Measurements from ENCODE around the gene PRDX5. TPM values are rescaled to one million over a fixed set of nuclear protein-coding genes. Genes with fewer than 3 reads are reported as not detected.

Gene PRDX5
- total RNA-seq, 1 experiment from 2014 or later = 267 TPM

DNA sequence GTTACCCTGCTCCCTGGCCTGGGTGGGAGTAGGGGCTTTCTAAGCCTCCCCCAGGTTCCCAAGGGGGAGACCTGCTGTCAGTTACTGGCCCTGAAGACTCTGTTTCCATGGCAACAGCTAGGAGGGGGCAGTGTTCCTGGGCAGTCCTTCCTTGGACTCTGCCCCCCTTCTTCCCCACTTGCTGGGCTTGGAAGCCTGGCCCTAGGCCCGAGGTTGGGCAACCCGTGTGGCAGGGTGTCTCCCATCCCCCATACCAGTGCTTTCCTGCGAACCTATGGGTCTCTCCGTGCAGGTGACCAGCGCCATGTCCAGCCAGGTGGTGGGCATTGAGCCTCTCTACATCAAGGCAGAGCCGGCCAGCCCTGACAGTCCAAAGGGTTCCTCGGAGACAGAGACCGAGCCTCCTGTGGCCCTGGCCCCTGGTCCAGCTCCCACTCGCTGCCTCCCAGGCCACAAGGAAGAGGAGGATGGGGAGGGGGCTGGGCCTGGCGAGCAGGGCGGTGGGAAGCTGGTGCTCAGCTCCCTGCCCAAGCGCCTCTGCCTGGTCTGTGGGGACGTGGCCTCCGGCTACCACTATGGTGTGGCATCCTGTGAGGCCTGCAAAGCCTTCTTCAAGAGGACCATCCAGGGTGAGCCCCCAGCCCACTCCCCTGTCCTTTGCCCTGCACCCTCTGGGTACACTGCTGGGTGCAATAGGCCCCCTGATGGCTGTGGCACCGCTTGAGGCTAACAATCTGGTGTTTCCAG is 10.9 kb upstream of the PRDX5 start:
- H3K27ac ChIP-seq (ENCODE audit: low read depth, low read length) = peak overlapping the region; percentile 96
- ChIA-PET CTCF (interaction anchor here (0.6 to 1.6 kb wide), 3 partner anchors 11 to 25 kb away, joined by 3 to 5 read pairs (median 3); partner anchors contain the start of genes PRDX5 and TRMT112), RAD21 (ENCODE audit: low non-redundant PET in 1 of 2, low total read pairs in 2 of 2, uncharacterized antibody in 2 of 2, unreplicated experiment in 2 of 2) (interaction anchor here in 1 of 2 experiments (0.9 kb wide), 1 partner anchor 48 kb away, joined by 4 read pairs; no protein-coding TSS in a partner anchor), POLR2A (interaction anchor here (0.7 to 5.5 kb wide), 3 partner anchors 11 to 66 kb away, joined by 3 to 30 read pairs (median 4); partner anchors contain the start of genes PRDX5 and TRMT112)
- peaks cover 37% of the 10 kb centered on the region for H3K79me2 ChIP-seq (ENCODE audit: insufficient read depth, low read length)
- BruUV-seq (replicated peaks) = no TSS peak
- peaks cover 12 to 37% of the 10 kb centered on the region in 2 experiments; a peak in 3 of 4 replicates for H3K4me1 ChIP-seq (ENCODE audit: control insufficient read depth in 1 of 2, insufficient read depth in 2 of 2, low read length in 2 of 2)
- no peaks in the 10 kb centered on the region for H3K9me3 ChIP-seq (ENCODE audit: control insufficient read depth in 1 of 2, insufficient read depth in 1 of 2, low read depth in 1 of 2, low read length in 2 of 2)
- peak overlapping the region; percentile 92 for H3K9ac ChIP-seq (ENCODE audit: low read length)
- ATAC-seq (no peak), DNase-seq (ENCODE audit: low read depth, low spot score) (no peak)
- H3K9me2 ChIP-seq (ENCODE audit: insufficient read depth) = no peaks in the 10 kb centered on the region
- H3K4me3 ChIP-seq (replicated peaks in 1 of 2; ENCODE audit: low read depth in 1 of 2, low read length in 2 of 2) = peak overlapping the region; percentile 67 to 81
- no peaks in the 10 kb centered on the region for H4K20me1 ChIP-seq (ENCODE audit: insufficient read depth)
- TF ChIP-seq, protein P1, sequence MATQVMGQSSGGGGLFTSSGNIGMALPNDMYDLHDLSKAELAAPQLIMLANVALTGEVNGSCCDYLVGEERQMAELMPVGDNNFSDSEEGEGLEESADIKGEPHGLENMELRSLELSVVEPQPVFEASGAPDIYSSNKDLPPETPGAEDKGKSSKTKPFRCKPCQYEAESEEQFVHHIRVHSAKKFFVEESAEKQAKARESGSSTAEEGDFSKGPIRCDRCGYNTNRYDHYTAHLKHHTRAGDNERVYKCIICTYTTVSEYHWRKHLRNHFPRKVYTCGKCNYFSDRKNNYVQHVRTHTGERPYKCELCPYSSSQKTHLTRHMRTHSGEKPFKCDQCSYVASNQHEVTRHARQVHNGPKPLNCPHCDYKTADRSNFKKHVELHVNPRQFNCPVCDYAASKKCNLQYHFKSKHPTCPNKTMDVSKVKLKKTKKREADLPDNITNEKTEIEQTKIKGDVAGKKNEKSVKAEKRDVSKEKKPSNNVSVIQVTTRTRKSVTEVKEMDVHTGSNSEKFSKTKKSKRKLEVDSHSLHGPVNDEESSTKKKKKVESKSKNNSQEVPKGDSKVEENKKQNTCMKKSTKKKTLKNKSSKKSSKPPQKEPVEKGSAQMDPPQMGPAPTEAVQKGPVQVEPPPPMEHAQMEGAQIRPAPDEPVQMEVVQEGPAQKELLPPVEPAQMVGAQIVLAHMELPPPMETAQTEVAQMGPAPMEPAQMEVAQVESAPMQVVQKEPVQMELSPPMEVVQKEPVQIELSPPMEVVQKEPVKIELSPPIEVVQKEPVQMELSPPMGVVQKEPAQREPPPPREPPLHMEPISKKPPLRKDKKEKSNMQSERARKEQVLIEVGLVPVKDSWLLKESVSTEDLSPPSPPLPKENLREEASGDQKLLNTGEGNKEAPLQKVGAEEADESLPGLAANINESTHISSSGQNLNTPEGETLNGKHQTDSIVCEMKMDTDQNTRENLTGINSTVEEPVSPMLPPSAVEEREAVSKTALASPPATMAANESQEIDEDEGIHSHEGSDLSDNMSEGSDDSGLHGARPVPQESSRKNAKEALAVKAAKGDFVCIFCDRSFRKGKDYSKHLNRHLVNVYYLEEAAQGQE (IDR thresholded peaks at IDR 0.05; ENCODE audit: low read depth) = no peak
- TF ChIP-seq SP1 (IDR thresholded peaks at IDR 0.05; ENCODE audit: low read depth) (no peak), CEBPB (IDR thresholded peaks at IDR 0.05; ENCODE audit: low read depth) (no peak), ZNF274 (IDR thresholded peaks at IDR 0.05; ENCODE audit: low read depth, low read length) (no peak), ZFX (IDR thresholded peaks at IDR 0.05) (no peak), POLR2AphosphoS5 (IDR thresholded peaks at IDR 0.05; ENCODE audit: low read depth, low read length) (no peak), RAD21 (IDR thresholded peaks at IDR 0.05; ENCODE audit: low read depth) (no peak), YY1 (IDR thresholded peaks at IDR 0.05; ENCODE audit: extremely low read depth, insufficient replicate concordance, low read depth, low read length) (no peak), EZH2 (IDR thresholded peaks at IDR 0.05) (no peak), JUND (IDR thresholded peaks at IDR 0.05) (no peak), EGR1 (IDR thresholded peaks at IDR 0.05; ENCODE audit: low read depth) (no peak), ELF1 (IDR thresholded peaks at IDR 0.05; ENCODE audit: borderline replicate concordance, low read depth) (no peak), FOSL1 (IDR thresholded peaks at IDR 0.05; ENCODE audit: low read depth) (no peak), CBX3 (IDR thresholded peaks at IDR 0.05; ENCODE audit: low read depth) (no peak)
- TF ChIP-seq, protein P2, sequence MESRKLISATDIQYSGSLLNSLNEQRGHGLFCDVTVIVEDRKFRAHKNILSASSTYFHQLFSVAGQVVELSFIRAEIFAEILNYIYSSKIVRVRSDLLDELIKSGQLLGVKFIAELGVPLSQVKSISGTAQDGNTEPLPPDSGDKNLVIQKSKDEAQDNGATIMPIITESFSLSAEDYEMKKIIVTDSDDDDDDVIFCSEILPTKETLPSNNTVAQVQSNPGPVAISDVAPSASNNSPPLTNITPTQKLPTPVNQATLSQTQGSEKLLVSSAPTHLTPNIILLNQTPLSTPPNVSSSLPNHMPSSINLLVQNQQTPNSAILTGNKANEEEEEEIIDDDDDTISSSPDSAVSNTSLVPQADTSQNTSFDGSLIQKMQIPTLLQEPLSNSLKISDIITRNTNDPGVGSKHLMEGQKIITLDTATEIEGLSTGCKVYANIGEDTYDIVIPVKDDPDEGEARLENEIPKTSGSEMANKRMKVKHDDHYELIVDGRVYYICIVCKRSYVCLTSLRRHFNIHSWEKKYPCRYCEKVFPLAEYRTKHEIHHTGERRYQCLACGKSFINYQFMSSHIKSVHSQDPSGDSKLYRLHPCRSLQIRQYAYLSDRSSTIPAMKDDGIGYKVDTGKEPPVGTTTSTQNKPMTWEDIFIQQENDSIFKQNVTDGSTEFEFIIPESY (IDR thresholded peaks at IDR 0.05; ENCODE audit: extremely low read depth, insufficient replicate concordance, low read length) = no peak
- TF ChIP-seq, protein P3, sequence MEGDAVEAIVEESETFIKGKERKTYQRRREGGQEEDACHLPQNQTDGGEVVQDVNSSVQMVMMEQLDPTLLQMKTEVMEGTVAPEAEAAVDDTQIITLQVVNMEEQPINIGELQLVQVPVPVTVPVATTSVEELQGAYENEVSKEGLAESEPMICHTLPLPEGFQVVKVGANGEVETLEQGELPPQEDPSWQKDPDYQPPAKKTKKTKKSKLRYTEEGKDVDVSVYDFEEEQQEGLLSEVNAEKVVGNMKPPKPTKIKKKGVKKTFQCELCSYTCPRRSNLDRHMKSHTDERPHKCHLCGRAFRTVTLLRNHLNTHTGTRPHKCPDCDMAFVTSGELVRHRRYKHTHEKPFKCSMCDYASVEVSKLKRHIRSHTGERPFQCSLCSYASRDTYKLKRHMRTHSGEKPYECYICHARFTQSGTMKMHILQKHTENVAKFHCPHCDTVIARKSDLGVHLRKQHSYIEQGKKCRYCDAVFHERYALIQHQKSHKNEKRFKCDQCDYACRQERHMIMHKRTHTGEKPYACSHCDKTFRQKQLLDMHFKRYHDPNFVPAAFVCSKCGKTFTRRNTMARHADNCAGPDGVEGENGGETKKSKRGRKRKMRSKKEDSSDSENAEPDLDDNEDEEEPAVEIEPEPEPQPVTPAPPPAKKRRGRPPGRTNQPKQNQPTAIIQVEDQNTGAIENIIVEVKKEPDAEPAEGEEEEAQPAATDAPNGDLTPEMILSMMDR (IDR thresholded peaks at IDR 0.05 in 2 of 3, conservative IDR thresholded peaks at IDR 0.05 in 1 of 3; ENCODE audit: borderline replicate concordance in 1 of 3, insufficient read depth in 1 of 3, low read depth in 2 of 3, low read length in 2 of 3) = no peak
- TF ChIP-seq, protein P4, sequence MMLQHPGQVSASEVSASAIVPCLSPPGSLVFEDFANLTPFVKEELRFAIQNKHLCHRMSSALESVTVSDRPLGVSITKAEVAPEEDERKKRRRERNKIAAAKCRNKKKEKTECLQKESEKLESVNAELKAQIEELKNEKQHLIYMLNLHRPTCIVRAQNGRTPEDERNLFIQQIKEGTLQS (IDR thresholded peaks at IDR 0.05) = no peak
- no peak overlapping the region for H2AFZ ChIP-seq (ENCODE audit: low read depth, low read length, poor library complexity, severe bottlenecking)
- H3K36me3 ChIP-seq (ENCODE audit: control insufficient read depth in 1 of 2, insufficient read depth in 2 of 2, low read length in 2 of 2) = peaks cover 0 to 8% of the 10 kb centered on the region in 2 experiments; a peak in 1 of 4 replicates
- H3K27me3 ChIP-seq (ENCODE audit: insufficient read depth, low read length) = no peaks in the 10 kb centered on the region
- peak overlapping the region; percentile 98 for H3K4me2 ChIP-seq (ENCODE audit: low read length)
- intact Hi-C loops (cut with micrococcal nuclease) = loop anchor here (5.0 kb wide), 1 partner anchor 35 kb away; the partner anchor contains the start of gene CCDC88B

Data from HCT116 (cell line).